ENCODE measurements around the gene PLD6.

The PLD6 gene

DNA sequence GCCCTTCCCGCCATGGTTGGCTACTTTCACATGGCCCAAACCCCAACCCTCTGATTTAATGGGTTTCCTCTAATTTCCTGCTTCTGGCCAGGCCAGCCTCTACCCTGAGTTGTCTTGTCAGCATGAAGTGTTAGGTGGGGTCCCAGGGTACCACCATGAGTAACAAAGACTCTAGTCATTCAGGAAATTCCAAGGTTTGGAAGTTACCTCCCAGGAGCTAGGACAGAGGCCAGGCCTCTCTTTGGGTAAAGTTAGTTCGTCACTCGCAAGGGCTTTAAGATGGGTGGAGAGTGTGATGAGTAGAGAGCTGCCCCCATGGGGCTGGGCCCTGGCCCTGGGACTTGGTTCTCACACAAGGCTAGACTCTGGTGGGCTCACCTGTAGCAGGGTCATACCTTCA lies 54.6 kb downstream of the PLD6 start:
- H3K9me3 ChIP-seq (ENCODE audit: low read length), result peaks cover 2% of the 10 kb centered on the region
- H3K36me3 ChIP-seq (ENCODE audit: insufficient read depth, low read length), result peaks cover 84% of the 10 kb centered on the region
- no peak overlapping the region for H2AFZ ChIP-seq (ENCODE audit: low read depth, low read length)
- H3K4me1 ChIP-seq (ENCODE audit: insufficient read depth, low read length), result no peaks in the 10 kb centered on the region
- no peak overlapping the region for H3K4me3 ChIP-seq (ENCODE audit: low read length)
- no peaks in the 10 kb centered on the region for H3K27me3 ChIP-seq (ENCODE audit: insufficient read depth, low read length)

DNA sequence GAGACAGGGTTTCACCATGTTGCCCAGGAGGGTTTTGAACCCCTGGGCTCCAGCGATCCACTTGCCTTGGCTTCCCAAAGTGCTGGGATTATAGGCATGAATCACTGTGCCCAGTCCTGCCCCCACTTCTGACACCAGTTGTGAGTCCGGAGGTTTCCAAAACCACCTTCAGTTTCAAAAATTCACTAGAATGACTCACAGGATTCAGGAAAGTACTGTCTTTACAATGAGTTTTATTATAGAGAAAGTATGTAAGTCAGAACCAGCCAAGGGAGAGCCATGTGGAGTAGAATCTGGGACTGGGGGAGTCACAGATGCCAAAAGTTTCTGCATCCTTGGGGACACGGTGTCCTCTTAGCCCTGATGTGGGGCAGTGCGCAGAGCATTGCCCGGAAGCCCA lies 55.1 kb downstream of the PLD6 start:
- Histone ChIP-seq H3K9me3 (ENCODE audit: low read length) (peaks cover 2% of the 10 kb centered on the region), H2AFZ (ENCODE audit: low read depth, low read length) (no peak overlapping the region), H3K27me3 (ENCODE audit: insufficient read depth, low read length) (no peaks in the 10 kb centered on the region), H3K36me3 (ENCODE audit: insufficient read depth, low read length) (peaks cover 84% of the 10 kb centered on the region), H3K4me3 (ENCODE audit: low read length) (no peak overlapping the region), H3K4me1 (ENCODE audit: insufficient read depth, low read length) (no peaks in the 10 kb centered on the region)

Data from neuron (in vitro differentiated cells).